Urinary bladder (tissue), 4 donors: ENCODE results near the gene PCAT7. TPM values are rescaled to one million over a fixed set of nuclear protein-coding genes. Genes with fewer than 3 reads are reported as not detected.
A peak's percentile ranks its signal among the peaks of the same experiment; 100 is the strongest.
"Not testable (repeated sequence)": the region's sequence is repeated elsewhere in the genome, so short reads cannot be mapped to it uniquely, and the experiment has no call there.

Experiments
- DNase-seq: peaks from one replicate; pipeline ENCODE4 v3.0.0-alpha.2; 2015; ENCODE audit errors: extremely low spot score
- H3K27ac ChIP-seq: one replicate; pipeline ENCODE4 v1.5.1; 2013; ENCODE audit warnings: low read depth, mild to moderate bottlenecking, moderate library complexity
- H3K36me3 ChIP-seq: one replicate; pipeline ENCODE4 v1.6.1; 2013; ENCODE audit warnings: mild to moderate bottlenecking, moderate library complexity; ENCODE audit not compliant: insufficient read depth
- H3K4me1 ChIP-seq: one replicate; pipeline ENCODE4 v1.6.1; 2013; ENCODE audit warnings: mild to moderate bottlenecking, moderate library complexity; ENCODE audit not compliant: insufficient read depth
- H3K4me3 ChIP-seq: one replicate; pipeline ENCODE4 v1.5.1; 2013; ENCODE audit warnings: low read depth, low read length
- WGBS: extraction: QIAGEN DNeasy Blood & Tissue Kit; methylation state at CpG from one replicate; pipeline ENCODE4 v1.1.7; 2013; 5-methylcytosine and 5-hydroxymethylcytosine counted together
- polyA plus RNA-seq: library from polyadenylated mRNA; stranded (reverse); fragments of 200-250 nt; gene quantifications from one replicate; pipeline ENCODE4 v1.2.3, GENCODE V29; 2013
- total RNA-seq: library from RNA; depleted of rRNA; stranded (reverse); fragments of >200 nt; gene quantifications from one replicate; pipeline ENCODE4 v1.2.3, GENCODE V29; 2014
- donor health status: healthy with polysubstance abuse.
- donor health status: healthy.

PCAT7 gene
- total and polyA plus RNA-seq, 2 donors, result 0.05 to 0.06 TPM

GRCh38 chr9:94534901-94535300 lies 20.0 kb upstream of the PCAT7 start:
- H3K27ac ChIP-seq, result peak overlapping the region; percentile 23
- 80% methylated on average over 4 of the region's 4 CpGs for WGBS
- no peak overlapping the region for H3K4me3 ChIP-seq
- DNase-seq, result no peak
- no peaks in the 10 kb centered on the region for H3K36me3 ChIP-seq
- no peaks in the 10 kb centered on the region for H3K4me1 ChIP-seq

GRCh38 chr9:94538908-94539307 lies 16.0 kb upstream of the PCAT7 start:
- Histone ChIP-seq H3K4me3 (no peak overlapping the region), H3K36me3 (no peaks in the 10 kb centered on the region), H3K27ac (no peak overlapping the region), H3K4me1 (no peaks in the 10 kb centered on the region)
- DNase-seq, result no peak
- 92% methylated on average over 4 of the region's 4 CpGs for WGBS

GRCh38 chr9:94544335-94544734 lies 10.5 kb upstream of the PCAT7 start:
- WGBS, result 62% methylated on average over 3 of the region's 5 CpGs
- H3K4me1 ChIP-seq, DNase-seq, H3K27ac ChIP-seq, H3K36me3 ChIP-seq, H3K4me3 ChIP-seq: not testable (repeated sequence)

- Histone ChIP-seq H3K4me1 (no peaks in the 10 kb centered on the region), H3K4me3 (no peak overlapping the region), H3K36me3 (no peaks in the 10 kb centered on the region), H3K27ac (no peak overlapping the region)
- 54% methylated on average over 1 of the region's 1 CpG for WGBS
- no peak for DNase-seq
Observed at GRCh38 chr9:94545940-94546339, 8.9 kb upstream of the PCAT7 start.

- DNase-seq, result no peak
- H3K27ac ChIP-seq, result no peak overlapping the region
- 90% methylated on average over 29 of the region's 29 CpGs for WGBS
- H3K4me1 ChIP-seq, result no peaks in the 10 kb centered on the region
- no peak overlapping the region for H3K4me3 ChIP-seq
- H3K36me3 ChIP-seq, result no peaks in the 10 kb centered on the region
Observed at GRCh38 chr9:94553029-94553938, 1.6 kb upstream of the PCAT7 start.

- Histone ChIP-seq H3K36me3 (no peaks in the 10 kb centered on the region), H3K4me1 (no peaks in the 10 kb centered on the region), H3K4me3 (no peak overlapping the region), H3K27ac (no peak overlapping the region)
- DNase-seq, result no peak
- 88% methylated on average over 16 of the region's 16 CpGs for whole genome bisulfite sequencing
Observed at GRCh38 chr9:94554078-94554438, 825 bp upstream of the PCAT7 start.

- Histone ChIP-seq H3K36me3 (no peaks in the 10 kb centered on the region), H3K4me3 (no peak overlapping the region), H3K27ac (no peak overlapping the region), H3K4me1 (no peaks in the 10 kb centered on the region)
- WGBS, result 87% methylated on average over 4 of the region's 4 CpGs
- DNase-seq, result no peak
Observed at GRCh38 chr9:94557376-94557775, 2.5 kb downstream of the PCAT7 start.

- H3K27ac ChIP-seq, result no peak overlapping the region
- 93% methylated on average over 6 of the region's 6 CpGs for WGBS
- H3K4me3 ChIP-seq, result no peak overlapping the region
- no peaks in the 10 kb centered on the region for H3K4me1 ChIP-seq
- H3K36me3 ChIP-seq, result no peaks in the 10 kb centered on the region
- DNase-seq, result no peak
Observed at GRCh38 chr9:94560237-94560636, 5.4 kb downstream of the PCAT7 start.

- no peak overlapping the region for H3K27ac ChIP-seq
- 83% methylated on average over 2 of the region's 2 CpGs for whole genome bisulfite sequencing
- no peaks in the 10 kb centered on the region for H3K36me3 ChIP-seq
- no peaks in the 10 kb centered on the region for H3K4me1 ChIP-seq
- no peak overlapping the region for H3K4me3 ChIP-seq
- DNase-seq, result no peak
Observed at GRCh38 chr9:94563548-94563947, 8.7 kb downstream of the PCAT7 start.

GRCh38 chr9:94564279-94564678 lies 9.4 kb downstream of the PCAT7 start:
- not testable (repeated sequence) for DNase-seq, H3K27ac ChIP-seq, H3K36me3 ChIP-seq, H3K4me1 ChIP-seq, H3K4me3 ChIP-seq
- WGBS, result 77% methylated on average over 3 of the region's 3 CpGs

GRCh38 chr9:94566550-94566949 lies 11.7 kb downstream of the PCAT7 start:
- Histone ChIP-seq H3K4me1 (no peaks in the 10 kb centered on the region), H3K4me3 (no peak overlapping the region), H3K36me3 (no peaks in the 10 kb centered on the region), H3K27ac (no peak overlapping the region)
- DNase-seq, result no peak

GRCh38 chr9:94567271-94567670 lies 12.4 kb downstream of the PCAT7 start:
- Histone ChIP-seq H3K27ac (no peak overlapping the region), H3K4me1 (no peaks in the 10 kb centered on the region), H3K4me3 (no peak overlapping the region), H3K36me3 (no peaks in the 10 kb centered on the region)
- 70% methylated on average over 2 of the region's 2 CpGs for WGBS
- no peak for DNase-seq

- no peak overlapping the region for H3K4me3 ChIP-seq
- H3K27ac ChIP-seq, result no peak overlapping the region
- H3K36me3 ChIP-seq, result no peaks in the 10 kb centered on the region
- no peak for DNase-seq
- WGBS, result 72% methylated on average over 3 of the region's 3 CpGs
- H3K4me1 ChIP-seq, result no peaks in the 10 kb centered on the region
Observed at GRCh38 chr9:94568250-94568889, 13.5 kb downstream of the PCAT7 start.

GRCh38 chr9:94568972-94569712 lies 14.3 kb downstream of the PCAT7 start:
- no peaks in the 10 kb centered on the region for H3K4me1 ChIP-seq
- WGBS, result 92% methylated on average over 17 of the region's 17 CpGs
- no peak for DNase-seq
- no peak overlapping the region for H3K4me3 ChIP-seq
- H3K36me3 ChIP-seq, result no peaks in the 10 kb centered on the region
- H3K27ac ChIP-seq, result no peak overlapping the region
